H1 (cell line): Measurements from ENCODE around the gene PNLIP. TPM values are rescaled to one million over a fixed set of nuclear protein-coding genes. Genes with fewer than 3 reads are reported as not detected.

ENCODE experiments used
- ATF2 ChIP-seq: IDR thresholded peaks from 2 replicates; pipeline ENCODE4 v1.6.1; 2012; ENCODE audit warnings: low read length, inconsistent platforms
- CHD7 ChIP-seq: fragments of 300-600 bp; sonication (generic); IDR thresholded peaks from 2 replicates; pipeline ENCODE4 v1.7.1; 2012; ENCODE audit warnings: low read length, moderate library complexity, mild to moderate bottlenecking, inconsistent platforms; ENCODE audit not compliant: insufficient replicate concordance
- POLR2AphosphoS5 ChIP-seq: IDR thresholded peaks from 2 replicates; pipeline ENCODE4 v1.6.1; 2011; ENCODE audit warnings: low read depth, low read length
- SAP30 ChIP-seq: fragments of 300-600 bp; sonication (generic); IDR thresholded peaks from 2 replicates; pipeline ENCODE4 v1.7.1; 2012; ENCODE audit warnings: low read length, moderate library complexity, mild to moderate bottlenecking, inconsistent platforms; ENCODE audit not compliant: insufficient read depth, insufficient replicate concordance
- SP4 ChIP-seq: IDR thresholded peaks from 2 replicates; pipeline ENCODE4 v1.6.1; 2012; ENCODE audit warnings: low read length, inconsistent platforms
- TBP ChIP-seq: IDR thresholded peaks from 2 replicates; pipeline ENCODE4 v1.6.1; 2011; ENCODE audit warnings: low read depth, low read length, improper control_type of control experiment
- polyA plus RNA-seq, 7 experiments: library from polyadenylated mRNA; depleted of rRNA in 3 of 7; stranded (reverse) in 5 of 7; unstranded in 2 of 7; fragments of >200 nt in 5 of 7; fragments of 200-250 nt in 2 of 7; gene quantifications; 1 replicate in 5 of 7; 2 replicates in 1 of 7; 4 replicates in 1 of 7; pipeline versions ENCODE4 v1.2.1 to v1.2.3, GENCODE V29; 2011 to 2013; ENCODE audit warnings: missing spikeins in 2 of 7, mixed read lengths in 2 of 7
- total RNA-seq: library from RNA; stranded (reverse); fragmentation: NEBNext Ultra II Directional; extraction: Animal tissue kit (Norgen Biotek cat#: 25700); gene quantifications from 2 replicates; pipeline ENCODE4 v1.2.1, GENCODE V29; 2021

Gene PNLIP
- total and polyA plus RNA-seq, 2 of the 8 experiments (the other 6 are each of a cell fraction or from before 2014, with no cell fraction given): not detected

- no peak for TF ChIP-seq CHD7
- TF ChIP-seq TBP: no peak
- no peak for TF ChIP-seq SP4
- no peak for TF ChIP-seq ATF2
- no peak for TF ChIP-seq SAP30
- no peak for TF ChIP-seq POLR2AphosphoS5
Measured at GRCh38 chr10:116599991-116600390, 54.3 kb downstream of the PNLIP start (continued).
